ENCODE measurements around the gene POC1A. TPM values are rescaled to one million over a fixed set of nuclear protein-coding genes. Genes with fewer than 3 reads are reported as not detected.
"Not testable (repeated sequence)": the region's sequence is repeated elsewhere in the genome, so short reads cannot be mapped to it uniquely, and the experiment has no call there.

POC1A gene
- total and polyA plus RNA-seq, 2 donors (not counting 1 experiment from before 2014, with no cell fraction given) = 3.8 to 17.7 TPM

DNA sequence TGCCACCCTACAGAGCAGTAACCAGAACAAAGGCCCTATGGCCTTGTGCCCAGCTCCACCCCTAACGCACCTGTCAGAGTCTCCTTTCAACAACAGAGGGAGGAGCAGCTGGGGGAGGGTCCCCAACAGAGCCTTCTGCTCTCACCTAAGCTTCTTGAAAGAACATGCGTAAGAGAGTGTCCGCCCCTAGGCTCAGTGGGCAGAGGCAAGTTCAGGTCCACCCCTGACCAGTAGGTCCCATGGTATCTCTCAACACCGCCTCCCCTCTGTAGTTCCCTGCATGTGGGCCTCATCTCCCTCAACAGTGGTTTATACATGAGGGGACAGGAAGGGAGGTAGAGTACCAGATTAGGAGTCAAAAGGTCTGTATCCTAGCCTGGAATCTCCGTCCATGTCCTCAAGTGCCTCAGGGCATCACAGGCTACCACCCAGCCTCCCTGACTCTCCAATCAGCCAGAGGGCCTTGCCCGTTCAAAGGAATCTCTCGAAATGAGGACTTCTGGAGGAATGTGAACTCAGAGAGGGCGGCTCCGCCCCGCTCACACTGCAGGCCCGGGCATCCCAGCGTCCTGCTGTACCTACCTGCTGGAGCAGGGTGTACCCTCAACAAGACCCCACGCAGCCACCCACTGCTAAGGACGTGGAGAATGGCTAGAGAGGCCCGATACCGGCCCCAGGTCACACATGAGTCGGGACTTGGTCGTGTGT lies 680 bp downstream of the POC1A start:
- peak in 1 of 2 donors; percentile 28 for DNase-seq (ENCODE audit: low read depth in 2 of 2)
- peaks cover 9% of the 10 kb centered on the region for H3K4me1 ChIP-seq (ENCODE audit: control insufficient read depth, extremely low read depth, insufficient read depth, low read length)
- peak overlapping the region; percentile 93 for H3K27ac ChIP-seq (ENCODE audit: insufficient read depth, low read length)

DNA sequence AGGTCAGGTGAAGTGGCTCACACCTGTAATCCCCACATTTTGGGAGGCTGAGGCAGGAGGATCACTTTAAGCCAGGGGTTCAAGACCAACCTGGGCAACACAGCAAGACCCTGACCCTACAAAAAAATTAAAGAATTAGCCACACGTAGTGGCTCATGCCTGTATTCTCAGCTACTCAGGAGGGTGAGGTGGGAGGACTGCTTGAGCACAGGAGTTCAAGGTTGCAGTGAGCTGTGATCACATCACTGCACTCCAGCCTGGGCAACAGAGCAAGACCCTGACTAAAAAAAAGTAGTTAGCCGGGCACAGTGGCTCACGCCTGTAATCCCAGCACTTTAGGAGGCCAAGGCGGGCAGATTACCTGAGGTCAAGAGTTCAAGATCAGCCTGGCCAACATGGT lies 2.2 kb downstream of the POC1A start:
- H3K4me2 ChIP-seq (ENCODE audit: extremely low read depth, insufficient read depth, low read length); H3K9ac ChIP-seq (ENCODE audit: insufficient read depth, low read length); H3K4me1 ChIP-seq (ENCODE audit: control insufficient read depth, extremely low read depth, insufficient read depth, low read length); H3K9me3 ChIP-seq (ENCODE audit: control insufficient read depth, insufficient read depth, low read depth, low read length); H4K20me1 ChIP-seq (ENCODE audit: control insufficient read depth, extremely low read depth, insufficient read depth, low read length); H3K4me3 ChIP-seq (replicated peaks in 1 of 4; ENCODE audit: control extremely low read depth in 1 of 4, insufficient read depth in 1 of 4, low read depth in 3 of 4, low read length in 4 of 4); H3K27me3 ChIP-seq (ENCODE audit: control insufficient read depth, insufficient read depth, low read length); H3K27ac ChIP-seq (ENCODE audit: insufficient read depth, low read length); DNase-seq (ENCODE audit: low read depth in 2 of 2); H2AFZ ChIP-seq (ENCODE audit: low read length): not testable (repeated sequence)
- H3K36me3 ChIP-seq (ENCODE audit: control insufficient read depth, insufficient read depth, low read length) = peaks cover 13% of the 10 kb centered on the region
- peaks cover 12% of the 10 kb centered on the region for H3K79me2 ChIP-seq (ENCODE audit: control insufficient read depth, insufficient read depth, low read length)

More for the DNA sequence above, 680 bp downstream of the POC1A start:
- peaks cover 11% of the 10 kb centered on the region for H3K36me3 ChIP-seq (ENCODE audit: control insufficient read depth, insufficient read depth, low read length)
- no peak for TF ChIP-seq EZH2 (IDR thresholded peaks at IDR 0.05; ENCODE audit: low read length, missing control alignments)
- TF ChIP-seq CTCF (conservative IDR thresholded peaks at IDR 0.05 in 1 of 2, IDR thresholded peaks at IDR 0.05 in 1 of 2; ENCODE audit: low read depth in 1 of 2, low read length in 2 of 2) = no peak
- H3K27me3 ChIP-seq (ENCODE audit: control insufficient read depth, insufficient read depth, low read length) = no peaks in the 10 kb centered on the region
- peak overlapping the region; percentile 73 for H3K9ac ChIP-seq (ENCODE audit: insufficient read depth, low read length)
- peak overlapping the region; percentile 94 for H3K4me2 ChIP-seq (ENCODE audit: extremely low read depth, insufficient read depth, low read length)
- no peaks in the 10 kb centered on the region for H3K9me3 ChIP-seq (ENCODE audit: control insufficient read depth, insufficient read depth, low read depth, low read length)
- H3K4me3 ChIP-seq (replicated peaks in 1 of 4; ENCODE audit: control extremely low read depth in 1 of 4, insufficient read depth in 1 of 4, low read depth in 3 of 4, low read length in 4 of 4) = peak overlapping the region; percentile 79 to 94 (median 84)
- no peaks in the 10 kb centered on the region for H4K20me1 ChIP-seq (ENCODE audit: control insufficient read depth, extremely low read depth, insufficient read depth, low read length)
- peaks cover 12% of the 10 kb centered on the region for H3K79me2 ChIP-seq (ENCODE audit: control insufficient read depth, insufficient read depth, low read length)
- peak overlapping the region; percentile 80 for H2AFZ ChIP-seq (ENCODE audit: low read length)

DNA sequence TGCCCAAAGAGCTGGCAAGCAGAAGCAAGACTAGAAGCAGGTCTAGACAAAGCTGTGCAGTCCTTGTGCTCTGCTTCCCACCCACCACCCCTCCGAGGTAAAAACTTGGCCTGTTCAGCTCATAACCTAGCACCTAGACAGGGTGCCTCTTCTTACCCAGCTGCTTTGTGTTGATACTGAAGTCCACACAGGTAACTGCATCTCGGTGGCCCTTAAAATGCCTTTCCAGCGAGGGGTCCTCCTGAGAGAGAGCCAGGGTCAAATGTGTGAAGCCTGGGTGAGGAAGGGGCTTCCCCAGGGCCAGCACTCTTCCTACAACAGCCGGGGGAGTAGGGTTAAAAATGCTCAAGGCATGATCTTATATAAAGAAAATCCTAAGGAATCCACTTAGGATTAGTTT lies 3.4 kb downstream of the POC1A start:
- Histone ChIP-seq H3K27me3 (ENCODE audit: control insufficient read depth, insufficient read depth, low read length) (no peaks in the 10 kb centered on the region), H3K4me1 (ENCODE audit: control insufficient read depth, extremely low read depth, insufficient read depth, low read length) (peaks cover 9% of the 10 kb centered on the region), H2AFZ (ENCODE audit: low read length) (no peak overlapping the region), H4K20me1 (ENCODE audit: control insufficient read depth, extremely low read depth, insufficient read depth, low read length) (no peaks in the 10 kb centered on the region), H3K79me2 (ENCODE audit: control insufficient read depth, insufficient read depth, low read length) (peaks cover 12% of the 10 kb centered on the region), H3K9ac (ENCODE audit: insufficient read depth, low read length) (no peak overlapping the region), H3K4me2 (ENCODE audit: extremely low read depth, insufficient read depth, low read length) (no peak overlapping the region), H3K9me3 (ENCODE audit: control insufficient read depth, insufficient read depth, low read depth, low read length) (no peaks in the 10 kb centered on the region), H3K36me3 (ENCODE audit: control insufficient read depth, insufficient read depth, low read length) (peaks cover 15% of the 10 kb centered on the region), H3K27ac (ENCODE audit: insufficient read depth, low read length) (no peak overlapping the region), H3K4me3 (replicated peaks in 1 of 4; ENCODE audit: control extremely low read depth in 1 of 4, insufficient read depth in 1 of 4, low read depth in 3 of 4, low read length in 4 of 4) (no peak overlapping the region)
- TF ChIP-seq CTCF (conservative IDR thresholded peaks at IDR 0.05 in 1 of 2, IDR thresholded peaks at IDR 0.05 in 1 of 2; ENCODE audit: low read depth in 1 of 2, low read length in 2 of 2) = no peak
- DNase-seq (ENCODE audit: low read depth in 2 of 2) = no peak

Data from fibroblast of lung (primary cell).